GM23338 (cell line): ENCODE data around the gene ACRBP. TPM values are rescaled to one million over a fixed set of nuclear protein-coding genes. Genes with fewer than 3 reads are reported as not detected.

Source experiments
- ATAC-seq: fragments of 200-7000 bp; cut with Tn5 transposase; 3 replicates; pipeline ENCODE4 v1.9.1; 2020
- DNase-seq: peaks from one replicate; pipeline ENCODE4 v3.0.0-alpha.2; 2015; ENCODE audit warnings: low spot score
- H2AFZ ChIP-seq: fragments of 200-600 bp; sonication (generic); 2 replicates; pipeline ENCODE4 v1.8.0; 2016; ENCODE audit warnings: antibody characterized with exemption, mild to moderate bottlenecking, moderate library complexity
- H3F3A ChIP-seq: fragments of 200-600 bp; sonication (generic); replicated peaks from 2 replicates; pipeline ENCODE4 v1.8.0; 2017; ENCODE audit warnings: antibody characterized with exemption, mixed run types, low read depth
- H3K27ac ChIP-seq: fragments of 200-600 bp; sonication (generic); 2 replicates; pipeline ENCODE4 v1.6.1; 2016; ENCODE audit warnings: low read depth
- H3K27me3 ChIP-seq: fragments of 200-600 bp; sonication (generic); 2 replicates; pipeline ENCODE4 v1.8.0; 2016; ENCODE audit warnings: mild to moderate bottlenecking, mixed run types, moderate library complexity; ENCODE audit not compliant: insufficient read depth
- H3K36me3 ChIP-seq: fragments of 200-600 bp; sonication (generic); 2 replicates; pipeline ENCODE4 v1.8.0; 2016; ENCODE audit warnings: mild to moderate bottlenecking; ENCODE audit not compliant: insufficient read depth
- H3K4me1 ChIP-seq: fragments of 200-600 bp; sonication (generic); 2 replicates; pipeline ENCODE4 v1.8.0; 2016; ENCODE audit warnings: mild to moderate bottlenecking, moderate library complexity; ENCODE audit not compliant: insufficient read depth
- H3K4me2 ChIP-seq: fragments of 200-600 bp; sonication (generic); 2 replicates; pipeline ENCODE4 v1.7.1; 2017; ENCODE audit warnings: mixed run types
- H3K4me3 ChIP-seq: fragments of 200-600 bp; sonication (generic); 2 replicates; pipeline ENCODE4 v1.6.1; 2016; ENCODE audit warnings: mixed run types
- H3K79me2 ChIP-seq: fragments of 200-600 bp; sonication (generic); replicated peaks from 2 replicates; pipeline ENCODE4 v1.8.0; 2017; ENCODE audit warnings: mild to moderate bottlenecking; ENCODE audit not compliant: insufficient read depth
- H3K9me2 ChIP-seq: fragments of 200-600 bp; sonication (generic); 2 replicates; pipeline ENCODE4 v1.8.0; 2017; ENCODE audit not compliant: insufficient read depth
- H4K20me1 ChIP-seq: fragments of 200-600 bp; sonication (generic); replicated peaks from 2 replicates; pipeline ENCODE4 v1.8.0; 2017; ENCODE audit warnings: mild to moderate bottlenecking; ENCODE audit not compliant: insufficient read depth
- H3K27ac Mint-ChIP-seq: 2 replicates; pipeline ENCODE4 v1.8.0; 2020; ENCODE audit warnings: inconsistent platforms, mild to moderate bottlenecking, moderate library complexity, mixed read lengths
- H3K27me3 Mint-ChIP-seq: 3 replicates; pipeline ENCODE4 v1.8.0; 2022; ENCODE audit warnings: low read depth, mild to moderate bottlenecking, moderate library complexity, mixed read lengths, inconsistent platforms; ENCODE audit not compliant: insufficient read depth, poor library complexity
- H3K36me3 Mint-ChIP-seq: 3 replicates; pipeline ENCODE4 v1.8.0; 2021; ENCODE audit warnings: low read depth, mild to moderate bottlenecking, inconsistent platforms, moderate library complexity, mixed read lengths
- H3K4me1 Mint-ChIP-seq: 3 replicates; pipeline ENCODE4 v1.8.0; 2020; ENCODE audit warnings: mild to moderate bottlenecking, inconsistent platforms, mixed read lengths
- H3K4me3 Mint-ChIP-seq: 3 replicates; pipeline ENCODE4 v1.8.0; 2021; ENCODE audit warnings: moderate library complexity, mild to moderate bottlenecking, inconsistent platforms, mixed read lengths
- H3K9me3 Mint-ChIP-seq: 3 replicates; pipeline ENCODE4 v1.8.0; 2020; ENCODE audit warnings: moderate library complexity, mild to moderate bottlenecking, inconsistent platforms, mixed read lengths
- CREB1 ChIP-seq: fragments of 250-450 bp; sonication (Bioruptor Pico); IDR thresholded peaks from 2 replicates; pipeline ENCODE4 v1.5.0; 2020; ENCODE audit warnings: low read depth, mild to moderate bottlenecking, moderate library complexity
- EZH2 ChIP-seq: fragments of 200-600 bp; sonication (generic); IDR thresholded peaks from one replicate; pipeline ENCODE4 v1.8.0; 2017; ENCODE audit warnings: antibody characterized with exemption, mild to moderate bottlenecking, low read depth; ENCODE audit not compliant: unreplicated experiment
- EZH2phosphoT487 ChIP-seq: fragments of 200-600 bp; sonication (generic); IDR thresholded peaks from one replicate; pipeline ENCODE4 v1.8.1; 2018; ENCODE audit warnings: antibody characterized with exemption; ENCODE audit not compliant: unreplicated experiment
- JUNB ChIP-seq: IDR thresholded peaks from one replicate; pipeline ENCODE4 v1.6.1; 2016; ENCODE audit warnings: antibody characterized with exemption; ENCODE audit not compliant: unreplicated experiment
- NANOG ChIP-seq: IDR thresholded peaks from 2 replicates; pipeline ENCODE4 v1.6.1; 2016; ENCODE audit warnings: antibody characterized with exemption, borderline replicate concordance
- POLR2AphosphoS5 ChIP-seq: IDR thresholded peaks from 2 replicates; pipeline ENCODE4 v1.6.1; 2016; ENCODE audit warnings: antibody characterized with exemption, low read depth
- STAT1 ChIP-seq: IDR thresholded peaks from one replicate; pipeline ENCODE4 v1.6.1; 2016; ENCODE audit warnings: antibody characterized with exemption; ENCODE audit not compliant: unreplicated experiment
- ZNF114 ChIP-seq: fragments of 250-450 bp; sonication (Bioruptor Pico); IDR thresholded peaks from 2 replicates; pipeline ENCODE4 v1.5.0; 2020; ENCODE audit warnings: mild to moderate bottlenecking, moderate library complexity
- ZNF331 ChIP-seq: fragments of 250-450 bp; sonication (Bioruptor Pico); IDR thresholded peaks from 2 replicates; pipeline ENCODE4 v1.5.0; 2020; ENCODE audit warnings: low read depth, mild to moderate bottlenecking, moderate library complexity
- polyA plus RNA-seq: library from polyadenylated mRNA; unstranded; fragments of >200 nt; fragmentation: Nextera tagmentation; extraction: Ambion mirVana; gene quantifications from 2 replicates; pipeline ENCODE4 v1.2.1, GENCODE V29; 2016
- total RNA-seq: library from RNA; depleted of rRNA; stranded (reverse); fragments of >200 nt; shearing (Covaris generic); gene quantifications from 2 replicates; pipeline ENCODE4 v1.2.3, GENCODE V29; 2014
- TF ChIP-seq, protein P1 (sequence below): fragments of 250-450 bp; sonication (Bioruptor Pico); IDR thresholded peaks from 2 replicates; pipeline ENCODE4 v1.5.0; 2020; ENCODE audit warnings: mild to moderate bottlenecking, moderate library complexity
- TF ChIP-seq, protein P2 (sequence below): IDR thresholded peaks from 2 replicates; pipeline ENCODE4 v1.6.1; 2016; ENCODE audit warnings: antibody characterized with exemption
- TF ChIP-seq, protein P3 (sequence below), 2 experiments: fragments of 200-600 bp in 1 of 2; sonication (generic) in 1 of 2; conservative IDR thresholded peaks; 2 replicates each; pipeline versions ENCODE4 v1.5.1 to v1.6.1; 2016 to 2017; ENCODE audit warnings: antibody characterized with exemption in 2 of 2, low read depth in 2 of 2, mild to moderate bottlenecking in 2 of 2, moderate library complexity in 1 of 2
- TF ChIP-seq, protein P4 (sequence below): IDR thresholded peaks from one replicate; pipeline ENCODE4 v1.6.1; 2018; ENCODE audit warnings: antibody characterized with exemption; ENCODE audit not compliant: unreplicated experiment

ACRBP gene
- total and polyA plus RNA-seq, 2 experiments from 2014 or later: 0.70 to 2.2 TPM

DNA sequence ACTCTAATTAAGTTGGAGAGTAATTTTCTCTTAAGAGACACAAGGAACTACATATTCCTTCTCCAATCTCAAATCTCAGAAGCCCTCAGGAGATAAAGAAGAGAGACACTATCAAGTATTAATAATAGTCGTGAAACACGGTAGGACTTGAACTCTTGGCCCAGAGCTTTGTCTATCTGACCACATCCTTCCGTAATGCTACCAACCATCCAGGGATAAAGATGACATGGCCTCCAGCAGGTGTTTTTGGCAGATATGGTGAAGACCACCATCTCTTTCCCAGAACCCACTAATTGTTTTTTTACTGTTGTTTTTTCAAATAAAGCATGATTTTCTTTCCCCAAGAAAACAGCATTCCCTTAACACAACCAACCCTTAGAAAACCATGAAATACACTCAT, 38.6 kb upstream of the ACRBP start:
- ATAC-seq (no peak), DNase-seq (no peak)
- TF ChIP-seq ZNF331 (CRISPR knock-in tag) (no peak), NANOG (no peak), ZNF114 (CRISPR knock-in tag) (no peak), JUNB (no peak), CREB1 (no peak), POLR2AphosphoS5 (no peak), EZH2 (no peak), STAT1 (no peak), EZH2phosphoT487 (no peak)
- TF ChIP-seq, protein P1, sequence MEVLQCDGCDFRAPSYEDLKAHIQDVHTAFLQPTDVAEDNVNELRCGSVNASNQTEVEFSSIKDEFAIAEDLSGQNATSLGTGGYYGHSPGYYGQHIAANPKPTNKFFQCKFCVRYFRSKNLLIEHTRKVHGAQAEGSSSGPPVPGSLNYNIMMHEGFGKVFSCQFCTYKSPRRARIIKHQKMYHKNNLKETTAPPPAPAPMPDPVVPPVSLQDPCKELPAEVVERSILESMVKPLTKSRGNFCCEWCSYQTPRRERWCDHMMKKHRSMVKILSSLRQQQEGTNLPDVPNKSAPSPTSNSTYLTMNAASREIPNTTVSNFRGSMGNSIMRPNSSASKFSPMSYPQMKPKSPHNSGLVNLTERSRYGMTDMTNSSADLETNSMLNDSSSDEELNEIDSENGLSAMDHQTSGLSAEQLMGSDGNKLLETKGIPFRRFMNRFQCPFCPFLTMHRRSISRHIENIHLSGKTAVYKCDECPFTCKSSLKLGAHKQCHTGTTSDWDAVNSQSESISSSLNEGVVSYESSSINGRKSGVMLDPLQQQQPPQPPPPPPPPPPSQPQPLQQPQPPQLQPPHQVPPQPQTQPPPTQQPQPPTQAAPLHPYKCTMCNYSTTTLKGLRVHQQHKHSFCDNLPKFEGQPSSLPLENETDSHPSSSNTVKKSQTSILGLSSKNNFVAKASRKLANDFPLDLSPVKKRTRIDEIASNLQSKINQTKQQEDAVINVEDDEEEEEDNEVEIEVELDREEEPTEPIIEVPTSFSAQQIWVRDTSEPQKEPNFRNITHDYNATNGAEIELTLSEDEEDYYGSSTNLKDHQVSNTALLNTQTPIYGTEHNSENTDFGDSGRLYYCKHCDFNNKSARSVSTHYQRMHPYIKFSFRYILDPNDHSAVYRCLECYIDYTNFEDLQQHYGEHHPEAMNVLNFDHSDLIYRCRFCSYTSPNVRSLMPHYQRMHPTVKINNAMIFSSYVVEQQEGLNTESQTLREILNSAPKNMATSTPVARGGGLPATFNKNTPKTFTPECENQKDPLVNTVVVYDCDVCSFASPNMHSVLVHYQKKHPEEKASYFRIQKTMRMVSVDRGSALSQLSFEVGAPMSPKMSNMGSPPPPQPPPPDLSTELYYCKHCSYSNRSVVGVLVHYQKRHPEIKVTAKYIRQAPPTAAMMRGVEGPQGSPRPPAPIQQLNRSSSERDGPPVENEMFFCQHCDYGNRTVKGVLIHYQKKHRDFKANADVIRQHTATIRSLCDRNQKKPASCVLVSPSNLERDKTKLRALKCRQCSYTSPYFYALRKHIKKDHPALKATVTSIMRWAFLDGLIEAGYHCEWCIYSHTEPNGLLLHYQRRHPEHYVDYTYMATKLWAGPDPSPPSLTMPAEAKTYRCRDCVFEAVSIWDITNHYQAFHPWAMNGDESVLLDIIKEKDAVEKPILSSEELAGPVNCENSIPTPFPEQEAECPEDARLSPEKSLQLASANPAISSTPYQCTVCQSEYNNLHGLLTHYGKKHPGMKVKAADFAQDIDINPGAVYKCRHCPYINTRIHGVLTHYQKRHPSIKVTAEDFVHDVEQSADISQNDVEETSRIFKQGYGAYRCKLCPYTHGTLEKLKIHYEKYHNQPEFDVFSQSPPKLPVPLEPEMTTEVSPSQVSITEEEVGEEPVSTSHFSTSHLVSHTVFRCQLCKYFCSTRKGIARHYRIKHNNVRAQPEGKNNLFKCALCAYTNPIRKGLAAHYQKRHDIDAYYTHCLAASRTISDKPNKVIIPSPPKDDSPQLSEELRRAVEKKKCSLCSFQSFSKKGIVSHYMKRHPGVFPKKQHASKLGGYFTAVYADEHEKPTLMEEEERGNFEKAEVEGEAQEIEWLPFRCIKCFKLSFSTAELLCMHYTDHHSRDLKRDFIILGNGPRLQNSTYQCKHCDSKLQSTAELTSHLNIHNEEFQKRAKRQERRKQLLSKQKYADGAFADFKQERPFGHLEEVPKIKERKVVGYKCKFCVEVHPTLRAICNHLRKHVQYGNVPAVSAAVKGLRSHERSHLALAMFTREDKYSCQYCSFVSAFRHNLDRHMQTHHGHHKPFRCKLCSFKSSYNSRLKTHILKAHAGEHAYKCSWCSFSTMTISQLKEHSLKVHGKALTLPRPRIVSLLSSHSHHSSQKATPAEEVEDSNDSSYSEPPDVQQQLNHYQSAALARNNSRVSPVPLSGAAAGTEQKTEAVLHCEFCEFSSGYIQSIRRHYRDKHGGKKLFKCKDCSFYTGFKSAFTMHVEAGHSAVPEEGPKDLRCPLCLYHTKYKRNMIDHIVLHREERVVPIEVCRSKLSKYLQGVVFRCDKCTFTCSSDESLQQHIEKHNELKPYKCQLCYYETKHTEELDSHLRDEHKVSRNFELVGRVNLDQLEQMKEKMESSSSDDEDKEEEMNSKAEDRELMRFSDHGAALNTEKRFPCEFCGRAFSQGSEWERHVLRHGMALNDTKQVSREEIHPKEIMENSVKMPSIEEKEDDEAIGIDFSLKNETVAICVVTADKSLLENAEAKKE (CRISPR knock-in tag): no peak
- TF ChIP-seq, protein P2, sequence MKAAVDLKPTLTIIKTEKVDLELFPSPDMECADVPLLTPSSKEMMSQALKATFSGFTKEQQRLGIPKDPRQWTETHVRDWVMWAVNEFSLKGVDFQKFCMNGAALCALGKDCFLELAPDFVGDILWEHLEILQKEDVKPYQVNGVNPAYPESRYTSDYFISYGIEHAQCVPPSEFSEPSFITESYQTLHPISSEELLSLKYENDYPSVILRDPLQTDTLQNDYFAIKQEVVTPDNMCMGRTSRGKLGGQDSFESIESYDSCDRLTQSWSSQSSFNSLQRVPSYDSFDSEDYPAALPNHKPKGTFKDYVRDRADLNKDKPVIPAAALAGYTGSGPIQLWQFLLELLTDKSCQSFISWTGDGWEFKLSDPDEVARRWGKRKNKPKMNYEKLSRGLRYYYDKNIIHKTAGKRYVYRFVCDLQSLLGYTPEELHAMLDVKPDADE: no peak
- TF ChIP-seq, protein P3, sequence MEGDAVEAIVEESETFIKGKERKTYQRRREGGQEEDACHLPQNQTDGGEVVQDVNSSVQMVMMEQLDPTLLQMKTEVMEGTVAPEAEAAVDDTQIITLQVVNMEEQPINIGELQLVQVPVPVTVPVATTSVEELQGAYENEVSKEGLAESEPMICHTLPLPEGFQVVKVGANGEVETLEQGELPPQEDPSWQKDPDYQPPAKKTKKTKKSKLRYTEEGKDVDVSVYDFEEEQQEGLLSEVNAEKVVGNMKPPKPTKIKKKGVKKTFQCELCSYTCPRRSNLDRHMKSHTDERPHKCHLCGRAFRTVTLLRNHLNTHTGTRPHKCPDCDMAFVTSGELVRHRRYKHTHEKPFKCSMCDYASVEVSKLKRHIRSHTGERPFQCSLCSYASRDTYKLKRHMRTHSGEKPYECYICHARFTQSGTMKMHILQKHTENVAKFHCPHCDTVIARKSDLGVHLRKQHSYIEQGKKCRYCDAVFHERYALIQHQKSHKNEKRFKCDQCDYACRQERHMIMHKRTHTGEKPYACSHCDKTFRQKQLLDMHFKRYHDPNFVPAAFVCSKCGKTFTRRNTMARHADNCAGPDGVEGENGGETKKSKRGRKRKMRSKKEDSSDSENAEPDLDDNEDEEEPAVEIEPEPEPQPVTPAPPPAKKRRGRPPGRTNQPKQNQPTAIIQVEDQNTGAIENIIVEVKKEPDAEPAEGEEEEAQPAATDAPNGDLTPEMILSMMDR (conservative IDR thresholded peaks at IDR 0.05; ENCODE audit: low read depth in 2 of 2): no peak
- TF ChIP-seq, protein P4, sequence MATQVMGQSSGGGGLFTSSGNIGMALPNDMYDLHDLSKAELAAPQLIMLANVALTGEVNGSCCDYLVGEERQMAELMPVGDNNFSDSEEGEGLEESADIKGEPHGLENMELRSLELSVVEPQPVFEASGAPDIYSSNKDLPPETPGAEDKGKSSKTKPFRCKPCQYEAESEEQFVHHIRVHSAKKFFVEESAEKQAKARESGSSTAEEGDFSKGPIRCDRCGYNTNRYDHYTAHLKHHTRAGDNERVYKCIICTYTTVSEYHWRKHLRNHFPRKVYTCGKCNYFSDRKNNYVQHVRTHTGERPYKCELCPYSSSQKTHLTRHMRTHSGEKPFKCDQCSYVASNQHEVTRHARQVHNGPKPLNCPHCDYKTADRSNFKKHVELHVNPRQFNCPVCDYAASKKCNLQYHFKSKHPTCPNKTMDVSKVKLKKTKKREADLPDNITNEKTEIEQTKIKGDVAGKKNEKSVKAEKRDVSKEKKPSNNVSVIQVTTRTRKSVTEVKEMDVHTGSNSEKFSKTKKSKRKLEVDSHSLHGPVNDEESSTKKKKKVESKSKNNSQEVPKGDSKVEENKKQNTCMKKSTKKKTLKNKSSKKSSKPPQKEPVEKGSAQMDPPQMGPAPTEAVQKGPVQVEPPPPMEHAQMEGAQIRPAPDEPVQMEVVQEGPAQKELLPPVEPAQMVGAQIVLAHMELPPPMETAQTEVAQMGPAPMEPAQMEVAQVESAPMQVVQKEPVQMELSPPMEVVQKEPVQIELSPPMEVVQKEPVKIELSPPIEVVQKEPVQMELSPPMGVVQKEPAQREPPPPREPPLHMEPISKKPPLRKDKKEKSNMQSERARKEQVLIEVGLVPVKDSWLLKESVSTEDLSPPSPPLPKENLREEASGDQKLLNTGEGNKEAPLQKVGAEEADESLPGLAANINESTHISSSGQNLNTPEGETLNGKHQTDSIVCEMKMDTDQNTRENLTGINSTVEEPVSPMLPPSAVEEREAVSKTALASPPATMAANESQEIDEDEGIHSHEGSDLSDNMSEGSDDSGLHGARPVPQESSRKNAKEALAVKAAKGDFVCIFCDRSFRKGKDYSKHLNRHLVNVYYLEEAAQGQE: no peak
- H3K27me3 Mint-ChIP-seq: peaks cover 16% of the 10 kb centered on the region
- no peak overlapping the region for H2AFZ ChIP-seq
- no peak overlapping the region; the same call in 1 of the 2 replicates for H3K27ac ChIP-seq
- H3K27me3 ChIP-seq: no peaks in the 10 kb centered on the region
- H3K27ac Mint-ChIP-seq: no peak overlapping the region
- H3K4me1 Mint-ChIP-seq: peaks cover 23% of the 10 kb centered on the region
- H3K9me3 Mint-ChIP-seq: no peaks in the 10 kb centered on the region
- no peaks in the 10 kb centered on the region; the same call in 1 of the 2 replicates for H3K36me3 ChIP-seq
- peaks cover 79% of the 10 kb centered on the region for H3K79me2 ChIP-seq
- H3K4me3 ChIP-seq: no peak overlapping the region
- no peak overlapping the region for H3K4me2 ChIP-seq
- peaks cover 11% of the 10 kb centered on the region; the same call in 1 of the 3 replicates for H3K36me3 Mint-ChIP-seq
- peaks cover 35% of the 10 kb centered on the region for H4K20me1 ChIP-seq
- no peaks in the 10 kb centered on the region for H3K9me2 ChIP-seq
- peaks cover 9% of the 10 kb centered on the region for H3F3A ChIP-seq
- H3K4me3 Mint-ChIP-seq: no peak overlapping the region
- H3K4me1 ChIP-seq: peaks cover 18% of the 10 kb centered on the region
